ENCODE data around the gene MDH2.
"Not testable (repeated sequence)": the region's sequence is repeated elsewhere in the genome, so short reads cannot be mapped to it uniquely, and the experiment has no call there.

MDH2 gene

GRCh38 chr7:76049295-76049694, 1.4 kb downstream of the MDH2 start:
- DNase-seq: no peak

DNA sequence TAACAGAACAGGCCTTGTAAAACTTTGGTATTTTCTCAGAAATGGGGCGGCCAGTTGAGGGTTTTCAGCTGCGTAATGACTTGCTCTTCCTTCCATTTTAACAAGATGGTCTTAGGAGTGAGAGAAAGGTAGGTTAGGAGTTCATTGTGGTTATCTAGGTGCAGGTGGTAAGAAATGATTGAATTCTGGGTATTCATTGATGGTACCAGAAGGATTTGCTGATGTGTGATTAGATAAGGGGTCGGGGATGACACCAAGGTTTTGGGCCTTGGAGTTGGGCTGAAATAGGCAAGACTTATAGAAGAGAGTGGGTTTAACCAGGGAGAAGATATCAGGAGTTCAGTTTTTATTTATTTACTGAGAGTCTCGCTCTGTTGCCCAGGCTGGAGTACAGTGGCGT, 2.6 kb downstream of the MDH2 start:
- DNase-seq: no peak

DNA sequence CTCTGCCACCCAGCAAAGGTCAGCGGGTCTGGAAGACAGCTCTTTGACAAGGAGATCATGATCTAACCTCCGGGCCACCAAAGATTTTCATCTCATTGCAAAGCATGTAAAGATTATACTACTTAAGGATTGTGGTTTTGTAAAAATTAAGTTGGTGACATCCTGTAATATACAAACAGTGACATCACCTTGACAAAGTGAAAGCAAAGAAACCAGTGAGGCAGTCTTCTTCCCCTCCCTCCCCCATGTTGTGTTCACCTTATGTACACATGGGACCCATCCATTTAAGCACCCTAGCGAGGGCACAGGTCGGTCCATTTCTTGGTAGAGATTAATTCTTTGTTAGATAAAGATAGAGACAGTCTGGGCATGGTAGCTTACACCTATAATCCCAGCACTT, 3.9 kb downstream of the MDH2 start:
- DNase-seq: no peak

- not testable (repeated sequence) for DNase-seq
Measured at GRCh38 chr7:76052681-76053080, 4.8 kb downstream of the MDH2 start.

DNA sequence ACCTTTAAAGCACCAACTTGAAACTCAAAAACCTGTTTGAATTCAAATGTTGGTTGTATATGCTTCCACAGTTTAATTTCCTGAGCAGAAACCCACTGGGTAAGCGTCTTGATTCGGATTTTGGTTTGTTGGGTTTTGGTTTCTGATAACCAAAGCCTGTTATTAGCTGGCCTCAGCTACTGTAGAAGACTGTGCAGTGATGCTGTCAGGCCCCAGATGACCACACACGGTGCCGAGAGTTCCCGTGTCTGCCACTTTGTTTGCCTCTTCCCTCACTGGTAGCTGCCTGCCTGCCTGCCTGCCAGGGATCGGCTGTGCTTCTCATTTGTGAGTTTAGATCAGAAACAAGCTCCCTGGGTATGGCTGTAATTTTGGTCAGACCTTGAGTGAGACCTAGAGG, 5.6 kb downstream of the MDH2 start:
- no peak for DNase-seq

- no peak for DNase-seq
Measured at GRCh38 chr7:76054123-76055120, 6.5 kb downstream of the MDH2 start.

DNA sequence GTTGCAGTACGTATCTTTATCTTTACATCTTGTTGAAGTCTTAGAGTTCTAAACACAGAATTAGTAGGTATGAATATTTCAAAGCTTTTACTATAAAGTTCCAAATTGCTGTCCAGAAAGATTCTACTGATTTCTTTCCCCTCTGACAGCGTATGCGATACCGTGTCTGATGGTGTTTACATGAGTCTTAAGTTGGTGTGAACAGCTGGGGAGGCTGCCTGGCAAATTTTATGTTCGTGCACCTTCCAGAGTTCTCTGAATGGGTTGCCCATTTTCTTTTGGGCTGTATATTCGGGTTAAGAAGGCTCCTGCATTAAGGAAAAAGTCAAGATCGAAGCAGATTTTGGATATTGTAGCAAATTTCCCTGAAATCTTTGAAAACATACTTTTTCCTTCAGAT, 8.3 kb downstream of the MDH2 start:
- DNase-seq: no peak

- no peak for DNase-seq
Measured at GRCh38 chr7:76057103-76057812, 9.4 kb downstream of the MDH2 start.

DNA sequence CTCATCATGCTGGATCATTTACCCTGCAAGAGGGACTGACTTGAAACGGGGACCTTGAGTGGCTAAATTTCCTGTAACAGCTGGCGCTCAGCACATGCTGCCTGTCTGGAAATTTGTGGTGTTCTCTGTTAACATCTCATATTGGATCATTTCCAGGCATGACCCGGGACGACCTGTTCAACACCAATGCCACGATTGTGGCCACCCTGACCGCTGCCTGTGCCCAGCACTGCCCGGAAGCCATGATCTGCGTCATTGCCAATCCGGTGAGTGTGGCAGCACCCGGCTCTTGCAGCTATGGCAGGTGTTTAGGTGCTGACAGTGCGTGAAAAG, 9.9 kb downstream of the MDH2 start:
- no peak for DNase-seq

DNA sequence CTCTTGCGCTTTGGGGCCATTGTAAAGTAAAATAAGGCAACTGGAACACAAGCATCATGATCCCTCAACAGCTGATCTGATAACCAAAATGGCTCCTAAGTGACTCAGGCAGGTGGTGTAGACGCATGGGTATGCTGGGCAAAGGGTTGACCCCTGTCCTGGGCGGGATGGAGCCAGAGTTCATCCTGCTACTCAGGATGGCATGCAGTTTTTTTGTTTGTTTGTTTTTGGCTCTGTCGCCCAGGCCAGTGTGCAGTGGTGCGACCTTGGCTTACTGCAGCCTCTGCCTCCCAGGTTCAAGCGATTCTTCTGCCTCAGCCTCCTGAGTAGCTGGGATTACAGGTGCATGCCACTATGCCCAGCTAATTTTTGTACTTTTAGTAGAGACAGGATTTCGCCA, 10.8 kb downstream of the MDH2 start:
- not testable (repeated sequence) for DNase-seq

GRCh38 chr7:76060842-76061241, 12.9 kb downstream of the MDH2 start:
- no peak for DNase-seq

DNA sequence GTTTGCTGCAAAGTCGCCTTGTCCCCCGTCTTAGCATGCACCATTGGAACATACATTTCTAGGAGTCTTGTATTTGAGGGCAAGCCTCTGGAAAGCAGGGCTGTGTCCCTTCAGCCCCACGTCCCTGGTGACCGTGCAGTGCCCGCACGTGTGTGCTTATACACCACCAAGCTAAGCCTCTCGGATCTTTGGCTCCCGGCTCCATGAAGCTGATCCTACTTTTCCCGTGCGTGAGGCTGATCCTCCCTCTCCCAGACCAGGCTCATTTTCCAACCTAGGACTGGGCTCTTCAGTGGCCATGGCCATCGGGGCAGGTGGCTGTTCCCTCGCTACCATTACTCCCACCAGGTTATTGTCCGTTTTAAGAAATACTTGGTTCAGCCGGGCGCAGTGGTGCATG, 14.3 kb downstream of the MDH2 start:
- DNase-seq: no peak

DNA sequence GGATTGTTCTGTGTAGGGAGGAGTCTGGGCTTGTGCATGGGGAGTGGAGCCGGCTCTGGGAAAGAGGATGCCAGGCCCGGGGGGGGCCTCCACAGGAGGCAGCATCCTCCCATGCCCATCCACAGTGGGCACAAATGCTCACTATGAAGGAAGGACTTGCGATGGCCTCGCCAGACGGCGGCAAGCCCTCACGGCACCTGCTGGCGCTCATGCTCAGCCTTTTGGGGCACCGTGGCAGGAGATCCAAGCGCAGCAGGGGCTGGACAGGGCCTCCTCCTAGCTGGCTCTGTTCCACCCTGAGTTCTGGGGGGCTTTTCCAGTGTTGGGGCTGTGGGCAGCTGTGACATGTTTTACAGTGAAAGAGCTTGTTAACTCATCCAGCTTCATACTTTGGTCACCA, 15.2 kb downstream of the MDH2 start:
- no peak for DNase-seq

DNA sequence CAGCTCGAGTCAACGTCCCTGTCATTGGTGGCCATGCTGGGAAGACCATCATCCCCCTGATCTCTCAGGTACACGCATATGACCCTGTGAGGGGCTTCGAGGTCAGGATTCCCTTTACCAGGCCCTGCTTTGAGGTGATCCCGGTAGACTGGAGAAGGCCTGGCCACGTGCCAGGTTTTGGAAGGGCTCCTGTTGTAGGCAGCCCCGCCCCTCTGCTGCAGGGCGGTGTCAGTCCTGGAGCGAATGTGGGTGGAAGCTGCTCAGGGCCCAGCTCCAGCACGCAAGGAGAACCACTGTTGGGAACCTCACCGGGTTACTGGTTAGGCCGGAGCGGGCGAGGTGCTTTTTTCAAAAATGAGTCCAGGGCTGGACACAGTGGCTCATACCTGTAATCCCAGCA, 15.6 kb downstream of the MDH2 start:
- DNase-seq: no peak

DNA sequence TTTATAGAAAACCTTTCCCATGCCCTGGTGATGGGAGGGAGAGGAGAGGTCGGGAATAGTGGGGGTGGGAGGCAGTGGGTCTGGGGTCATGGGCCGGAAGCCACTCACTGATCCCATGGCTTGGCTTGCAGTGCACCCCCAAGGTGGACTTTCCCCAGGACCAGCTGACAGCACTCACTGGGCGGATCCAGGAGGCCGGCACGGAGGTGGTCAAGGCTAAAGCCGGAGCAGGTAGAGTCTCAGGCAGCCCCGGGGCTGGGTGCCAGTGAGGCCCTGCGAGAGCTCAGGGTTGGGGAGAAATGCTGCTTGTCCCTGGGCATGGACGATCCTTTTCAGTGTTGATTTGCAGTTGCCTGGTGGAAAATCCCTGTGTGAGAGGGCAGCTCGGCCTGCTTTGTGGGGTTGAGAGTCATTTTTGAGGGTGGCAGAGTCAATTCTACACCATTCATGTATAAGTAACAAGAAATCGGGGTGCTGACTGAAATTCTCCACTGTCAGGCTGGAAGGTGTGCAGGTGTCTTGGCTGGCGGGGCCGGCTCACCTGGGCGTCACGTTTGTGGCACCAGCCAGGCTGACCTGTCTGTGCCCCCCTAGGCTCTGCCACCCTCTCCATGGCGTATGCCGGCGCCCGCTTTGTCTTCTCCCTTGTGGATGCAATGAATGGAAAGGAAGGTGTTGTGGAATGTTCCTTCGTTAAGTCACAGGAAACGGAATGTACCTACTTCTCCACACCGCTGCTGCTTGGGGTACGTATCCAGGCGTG, 16.5 kb downstream of the MDH2 start:
- DNase-seq: no peak

DNA sequence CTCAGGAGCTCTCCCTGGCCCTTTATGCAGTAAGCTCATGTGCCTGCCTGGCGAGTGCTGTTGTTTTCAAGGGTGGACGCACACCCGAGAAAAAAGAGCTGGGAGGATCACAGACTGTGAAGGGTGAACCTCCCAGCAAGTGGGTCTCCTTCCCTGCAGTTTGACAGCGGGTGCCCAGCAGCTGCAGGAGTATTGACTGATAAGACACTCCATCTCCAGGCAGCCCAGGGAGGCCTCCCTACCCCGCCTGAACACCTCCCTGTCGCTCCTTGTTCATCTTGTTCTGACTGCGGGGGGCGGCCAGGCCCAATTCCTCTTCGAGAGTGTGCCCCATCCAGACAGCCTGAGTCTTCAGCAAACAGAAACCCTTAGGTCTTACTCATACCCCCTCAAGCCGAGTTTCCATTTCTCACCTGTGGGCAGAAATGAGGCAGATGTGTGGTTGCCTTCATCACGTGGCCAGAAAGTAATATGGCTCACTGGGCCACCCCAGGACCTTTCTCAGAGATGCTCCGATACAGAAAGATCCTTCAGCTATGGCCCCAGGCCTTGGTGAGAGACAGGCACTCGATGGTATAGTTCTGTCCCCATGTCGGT, 17.2 kb downstream of the MDH2 start:
- no peak for DNase-seq

- no peak for DNase-seq
Measured at GRCh38 chr7:76066716-76067503, 19.0 kb downstream of the MDH2 start.

- no peak for DNase-seq
Measured at GRCh38 chr7:76069238-76069638, 21.3 kb downstream of the MDH2 start.

DNA sequence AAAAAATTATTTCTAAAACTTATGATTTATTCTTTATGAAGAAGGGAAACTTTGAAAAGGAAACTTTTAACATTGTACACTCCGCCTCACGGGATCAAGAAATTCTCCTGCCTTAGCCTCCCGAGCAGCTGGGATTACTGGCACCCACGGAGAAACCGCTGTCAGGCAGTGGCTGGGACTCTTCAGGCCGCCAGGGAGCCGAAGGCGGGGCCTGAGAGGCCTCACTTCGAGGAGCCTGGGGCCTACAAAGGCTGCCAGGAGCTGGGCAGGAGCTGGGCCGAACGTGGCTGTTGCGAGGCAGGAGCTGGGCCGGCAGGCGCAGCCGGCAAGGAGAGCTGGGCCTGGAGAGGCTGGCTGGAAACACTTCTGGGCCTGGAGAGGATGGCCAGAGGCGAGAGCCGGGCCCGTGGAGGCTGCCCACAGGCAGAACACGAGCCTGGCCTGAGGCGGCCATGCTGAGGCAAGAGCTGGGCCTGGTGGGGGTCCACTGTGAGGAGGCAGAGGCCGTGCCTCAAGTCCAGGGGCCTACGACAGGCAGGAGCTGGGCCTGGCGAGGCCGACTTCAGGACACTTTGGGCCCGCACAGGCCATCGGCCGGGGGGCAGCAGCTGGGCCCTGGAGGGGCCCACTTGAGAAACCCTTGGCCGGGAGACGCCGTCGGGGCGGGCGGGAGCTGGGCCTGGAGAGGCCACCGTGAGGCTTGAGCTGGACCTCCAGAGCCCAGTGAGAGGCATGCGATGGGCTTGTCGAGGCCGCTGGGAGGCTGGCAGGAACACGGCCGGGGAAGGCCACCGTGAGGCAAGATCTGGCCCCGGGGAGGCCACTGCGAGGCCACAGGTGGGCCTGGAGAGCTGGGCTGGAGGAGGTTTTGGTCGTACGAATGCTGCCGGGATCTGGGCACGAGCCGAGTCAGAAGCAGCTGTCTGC, 23.7 kb downstream of the MDH2 start:
- no peak for DNase-seq

- no peak for DNase-seq
Measured at GRCh38 chr7:76072243-76073148, 24.6 kb downstream of the MDH2 start.
